DOHH2 (cell line): ENCODE data around the gene GALNT17.

Experiments used
- H3F3A ChIP-seq: fragments of 200-600 bp; sonication (generic), shearing (Covaris generic); 2 replicates; pipeline ENCODE4 v1.6.0; 2016; ENCODE audit warnings: antibody characterized with exemption, mild to moderate bottlenecking; ENCODE audit not compliant: control insufficient read depth, insufficient read depth
- H3K27ac ChIP-seq: fragments of 200-600 bp; sonication (generic); 2 replicates; pipeline ENCODE4 v1.5.1; 2014; ENCODE audit warnings: low read depth, mild to moderate bottlenecking, low read length, moderate library complexity
- H3K27me3 ChIP-seq: fragments of 200-600 bp; sonication (generic); 2 replicates; pipeline ENCODE4 v1.6.1; 2014; ENCODE audit warnings: mild to moderate bottlenecking, low read length, mixed read lengths; ENCODE audit not compliant: control insufficient read depth
- H3K36me3 ChIP-seq: fragments of 200-600 bp; sonication (generic); 2 replicates; pipeline ENCODE4 v1.6.1; 2014; ENCODE audit warnings: mild to moderate bottlenecking, low read length, moderate library complexity, mixed read lengths; ENCODE audit not compliant: control insufficient read depth
- H3K4me1 ChIP-seq: fragments of 200-600 bp; sonication (generic); 2 replicates; pipeline ENCODE4 v1.6.1; 2014; ENCODE audit warnings: mild to moderate bottlenecking, low read length, mixed read lengths; ENCODE audit not compliant: control insufficient read depth
- H3K4me2 ChIP-seq: fragments of 200-600 bp; sonication (generic); 2 replicates; pipeline ENCODE4 v1.6.0; 2014; ENCODE audit warnings: mild to moderate bottlenecking, low read length, moderate library complexity
- H3K4me3 ChIP-seq: fragments of 200-600 bp; sonication (generic); 2 replicates; pipeline ENCODE4 v1.5.1; 2014; ENCODE audit warnings: mild to moderate bottlenecking, low read length, mixed read lengths
- H3K79me2 ChIP-seq: fragments of 200-600 bp; sonication (generic); 2 replicates; pipeline ENCODE4 v1.6.1; 2014; ENCODE audit warnings: mild to moderate bottlenecking, low read length, mixed read lengths; ENCODE audit not compliant: control insufficient read depth
- H3K9me2 ChIP-seq: fragments of 200-600 bp; sonication (generic); replicated peaks from 2 replicates; pipeline ENCODE4 v1.6.1; 2014; ENCODE audit warnings: mild to moderate bottlenecking, low read length, mixed read lengths; ENCODE audit not compliant: control insufficient read depth
- H3K9me3 ChIP-seq: fragments of 200-600 bp; sonication (generic); 2 replicates; pipeline ENCODE4 v1.6.1; 2014; ENCODE audit warnings: antibody characterized with exemption, low read length, mixed read lengths; ENCODE audit not compliant: control insufficient read depth, insufficient read depth
- H4K20me1 ChIP-seq: fragments of 200-600 bp; sonication (generic); 2 replicates; pipeline ENCODE4 v1.6.0; 2014; ENCODE audit warnings: low read depth, mild to moderate bottlenecking, antibody characterized with exemption, low read length, moderate library complexity; ENCODE audit not compliant: control insufficient read depth, insufficient read depth
- CTCF ChIP-seq: fragments of 200-600 bp; sonication (generic); IDR thresholded peaks from one replicate; pipeline ENCODE4 v1.5.1; 2014; ENCODE audit warnings: antibody characterized with exemption, mild to moderate bottlenecking, low read depth, low read length; ENCODE audit not compliant: poor library complexity, severe bottlenecking
- EZH2phosphoT487 ChIP-seq: fragments of 200-600 bp; sonication (generic); IDR thresholded peaks from 2 replicates; pipeline ENCODE4 v1.6.1; 2017; ENCODE audit warnings: borderline replicate concordance, mild to moderate bottlenecking, antibody characterized with exemption, low read length, moderate library complexity, mixed read lengths

The GALNT17 gene

GRCh38 chr7:71377062-71377461 lies 245.1 kb downstream of the GALNT17 start:
- Histone ChIP-seq H3K36me3 (no peaks in the 10 kb centered on the region), H3K27ac (no peak overlapping the region), H4K20me1 (no peaks in the 10 kb centered on the region), H3K4me1 (no peaks in the 10 kb centered on the region), H3K9me2 (no peaks in the 10 kb centered on the region), H3K4me3 (no peak overlapping the region), H3K27me3 (no peaks in the 10 kb centered on the region), H3F3A (no peaks in the 10 kb centered on the region), H3K9me3 (peaks cover 16% of the 10 kb centered on the region; the same call in 1 of the 2 replicates), H3K4me2 (no peak overlapping the region), H3K79me2 (no peaks in the 10 kb centered on the region)
- no peak for TF ChIP-seq EZH2phosphoT487
- TF ChIP-seq CTCF = no peak

- no peak overlapping the region for H3K4me3 ChIP-seq
- H3K9me2 ChIP-seq = no peaks in the 10 kb centered on the region
Observed at GRCh38 chr7:71377469-71377868, 245.5 kb downstream of the GALNT17 start.

GRCh38 chr7:71384094-71384493 lies 252.2 kb downstream of the GALNT17 start:
- Histone ChIP-seq H3K9me2 (no peaks in the 10 kb centered on the region), H3K4me2 (no peak overlapping the region), H3F3A (no peaks in the 10 kb centered on the region), H4K20me1 (no peaks in the 10 kb centered on the region), H3K79me2 (no peaks in the 10 kb centered on the region), H3K27ac (no peak overlapping the region), H3K36me3 (no peaks in the 10 kb centered on the region), H3K9me3 (peaks cover 7% of the 10 kb centered on the region; the same call in 1 of the 2 replicates), H3K4me3 (no peak overlapping the region), H3K27me3 (no peaks in the 10 kb centered on the region), H3K4me1 (no peaks in the 10 kb centered on the region)
- TF ChIP-seq CTCF (no peak), EZH2phosphoT487 (no peak)

More at GRCh38 chr7:71377469-71377868, 245.5 kb downstream of the GALNT17 start:
- no peaks in the 10 kb centered on the region for H3K79me2 ChIP-seq
- H3F3A ChIP-seq = no peaks in the 10 kb centered on the region
- no peaks in the 10 kb centered on the region for H3K36me3 ChIP-seq
- H3K9me3 ChIP-seq = peaks cover 16% of the 10 kb centered on the region; the same call in 1 of the 2 replicates
- H3K4me2 ChIP-seq = no peak overlapping the region
- H3K27ac ChIP-seq = no peak overlapping the region
- H3K4me1 ChIP-seq = no peaks in the 10 kb centered on the region
- no peak for TF ChIP-seq CTCF
- no peak for TF ChIP-seq EZH2phosphoT487
- no peaks in the 10 kb centered on the region for H4K20me1 ChIP-seq
- H3K27me3 ChIP-seq = no peaks in the 10 kb centered on the region
